ENCODE measurements around the gene FNDC10. TPM values are rescaled to one million over a fixed set of nuclear protein-coding genes. Genes with fewer than 3 reads are reported as not detected.
A peak's percentile ranks its signal among the peaks of the same experiment; 100 is the strongest.

FNDC10 gene
- total and polyA plus RNA-seq, 9 of the 15 experiments (the other 6 are each of a cell fraction or from before 2014, with no cell fraction given), result 0.08 to 6.3 (median 1.6) TPM

- TF ChIP-seq ZNF785 (CRISPR knock-in tag; IDR thresholded peaks at IDR 0.05) (no peak), ZNF589 (CRISPR knock-in tag; IDR thresholded peaks at IDR 0.05; ENCODE audit: low read depth) (no peak), ZFX (CRISPR knock-in tag; IDR thresholded peaks at IDR 0.05) (no peak), C11orf30 (IDR thresholded peaks at IDR 0.05; ENCODE audit: low read depth) (no peak), ZNF583 (CRISPR knock-in tag; IDR thresholded peaks at IDR 0.05) (no peak), ATF3 (IDR thresholded peaks at IDR 0.05) (peak; percentile 88), ATF3 (CRISPR knock-in tag; conservative IDR thresholded peaks at IDR 0.05) (no peak), STAT6 (CRISPR knock-in tag; IDR thresholded peaks at IDR 0.05) (no peak), ZNF830 (CRISPR knock-in tag; IDR thresholded peaks at IDR 0.05) (no peak), E2F3 (CRISPR knock-in tag; IDR thresholded peaks at IDR 0.05) (no peak), ZNF586 (CRISPR knock-in tag; conservative IDR thresholded peaks at IDR 0.05) (no peak), MGA (IDR thresholded peaks at IDR 0.05) (no peak), MAFK (IDR thresholded peaks at IDR 0.05; ENCODE audit: low read length) (no peak)
Observed at GRCh38 chr1:1554926-1555915, 44.7 kb downstream of the FNDC10 start (continued).

Measured in K562 (cell line).